Ovary (tissue), 9 donors: ENCODE results near the gene GDF11. TPM values are rescaled to one million over a fixed set of nuclear protein-coding genes. Genes with fewer than 3 reads are reported as not detected.

Experiments
- DNase-seq, 5 donors: peaks; one replicate each; pipeline ENCODE4 v3.0.0-alpha.2; 2019 to 2020
- H3K27ac ChIP-seq, 2 donors: fragments of 200-600 bp; one replicate each; pipeline versions ENCODE4 v1.5.1 to v1.8.0; 2019 to 2022
- H3K27me3 ChIP-seq: fragments of 200-600 bp; one replicate; pipeline ENCODE4 v1.8.0; 2022
- H3K36me3 ChIP-seq: fragments of 200-600 bp; sonication (generic); one replicate; pipeline ENCODE4 v1.5.1; 2019
- H3K4me1 ChIP-seq: one replicate; pipeline ENCODE4 v1.8.1; 2013; ENCODE audit warnings: mild to moderate bottlenecking, moderate library complexity; ENCODE audit not compliant: insufficient read depth
- H3K4me3 ChIP-seq: fragments of 200-600 bp; sonication (generic); one replicate; pipeline ENCODE4 v1.5.1; 2017
- H3K9me3 ChIP-seq, 2 donors: fragments of 200-600 bp in 1 of 2; sonication (generic) in 1 of 2; one replicate each; pipeline versions ENCODE4 v1.5.1 to v1.8.1; 2013 to 2019; ENCODE audit warnings: mild to moderate bottlenecking in 1 of 2, moderate library complexity in 1 of 2
- EP300 ChIP-seq: sonication (generic); formaldehyde crosslinking; IDR thresholded peaks from one replicate; pipeline ENCODE4 v1.6.1; 2017; ENCODE audit warnings: antibody characterized with exemption
- POLR2A ChIP-seq: fragments of 450-650 bp; IDR thresholded peaks from one replicate; pipeline ENCODE4 v1.6.1; 2017; ENCODE audit warnings: antibody characterized with exemption, mild to moderate bottlenecking, moderate library complexity
- WGBS, 3 donors: extraction: QIAGEN DNeasy Blood & Tissue Kit in 1 of 3; methylation state at CpG; one replicate each; pipeline versions ENCODE4 v1.1.5 to v1.1.7; 2013 to 2017; 5-methylcytosine and 5-hydroxymethylcytosine counted together
- intact Hi-C, 4 donors: fragments of 100-400 bp; cut with DNase I; formaldehyde crosslinking; loops; one replicate each; pipeline versions ENCODE4 v1.11.0 to v1.15.1; 2022 to 2023
- polyA plus RNA-seq, 2 donors: library from polyadenylated mRNA; stranded (reverse); fragments of 200-250 nt in 1 of 2; fragments of 350-450 nt in 1 of 2; fragmentation: Illumina TruSeq in 1 of 2; extraction: RNeasy Lipid Tissue Mini Kit (QIAGEN cat#74804) in 1 of 2; gene quantifications; one replicate each; pipeline ENCODE4 v1.2.3, GENCODE V29; 2013 to 2014
- total RNA-seq, 7 donors: library from RNA; depleted of rRNA in 2 of 7; stranded (reverse); fragments of >200 nt in 2 of 7; fragmentation: NEBNext Ultra II Directional in 3 of 7; extraction: Animal tissue kit (Norgen Biotek cat#: 25700) in 3 of 7; gene quantifications; one replicate each; pipeline versions ENCODE4 v1.1.0 to v1.2.4, GENCODE V29; 2016 to 2023
- TF ChIP-seq, protein P1 (sequence below), 3 donors: fragments of 450-650 bp in 2 of 3; fragments of 200-600 bp in 1 of 3; IDR thresholded peaks; one replicate each; pipeline versions ENCODE4 v1.5.1 to v1.8.0; 2016 to 2022; ENCODE audit warnings: antibody characterized with exemption in 3 of 3, mild to moderate bottlenecking in 1 of 3
- donor health status: DM: no; HTN: no; CAD: no; lungs with moderate emphysema.
- donor health status: DM: no; HTN: no; CAD: no.
- donor health status: Bipolar disorder and iron deficiency.
- donor health status: DM: yes; HTN: yes; CAD: no.
- donor health status: DM: no; HTN: no; CAD: no.
- donor health status: DM: yes; HTN: yes; CAD: no.

Gene GDF11
- total and polyA plus RNA-seq, 9 donors: 2.2 to 27.7 (median 9.8) TPM

DNA sequence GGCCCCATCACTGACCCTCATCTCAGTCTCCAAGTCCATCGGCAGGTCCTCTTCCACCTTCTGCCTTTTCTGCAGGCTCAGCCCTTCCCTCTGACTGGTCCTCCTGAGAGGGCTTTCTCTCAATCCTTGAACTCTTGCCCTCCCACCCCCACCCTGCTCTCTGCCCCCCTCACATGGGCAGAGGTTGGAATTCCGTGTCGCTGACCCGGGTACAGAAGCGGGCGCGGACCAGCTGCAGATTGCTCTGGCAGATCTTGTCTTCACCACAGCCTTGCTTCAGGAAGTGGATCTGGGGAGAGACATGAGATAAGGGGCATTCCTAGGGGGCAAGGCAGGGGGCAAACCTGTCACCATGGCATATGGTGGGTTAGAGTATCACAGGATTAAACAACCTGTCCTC lies 47.6 kb upstream of the GDF11 start:
- DNase-seq: peak in 1 of 5 donors; percentile 4
- WGBS, 3 donors: 85 to 89% (median 87%) methylated on average over 7 of the region's 7 CpGs
- intact Hi-C loops: no loop called here
- H3K4me3 ChIP-seq: no peak overlapping the region
- no peaks in the 10 kb centered on the region for H3K9me3 ChIP-seq
- H3K27ac ChIP-seq: no peak overlapping the region
- no peak for TF ChIP-seq POLR2A
- TF ChIP-seq, protein P1, sequence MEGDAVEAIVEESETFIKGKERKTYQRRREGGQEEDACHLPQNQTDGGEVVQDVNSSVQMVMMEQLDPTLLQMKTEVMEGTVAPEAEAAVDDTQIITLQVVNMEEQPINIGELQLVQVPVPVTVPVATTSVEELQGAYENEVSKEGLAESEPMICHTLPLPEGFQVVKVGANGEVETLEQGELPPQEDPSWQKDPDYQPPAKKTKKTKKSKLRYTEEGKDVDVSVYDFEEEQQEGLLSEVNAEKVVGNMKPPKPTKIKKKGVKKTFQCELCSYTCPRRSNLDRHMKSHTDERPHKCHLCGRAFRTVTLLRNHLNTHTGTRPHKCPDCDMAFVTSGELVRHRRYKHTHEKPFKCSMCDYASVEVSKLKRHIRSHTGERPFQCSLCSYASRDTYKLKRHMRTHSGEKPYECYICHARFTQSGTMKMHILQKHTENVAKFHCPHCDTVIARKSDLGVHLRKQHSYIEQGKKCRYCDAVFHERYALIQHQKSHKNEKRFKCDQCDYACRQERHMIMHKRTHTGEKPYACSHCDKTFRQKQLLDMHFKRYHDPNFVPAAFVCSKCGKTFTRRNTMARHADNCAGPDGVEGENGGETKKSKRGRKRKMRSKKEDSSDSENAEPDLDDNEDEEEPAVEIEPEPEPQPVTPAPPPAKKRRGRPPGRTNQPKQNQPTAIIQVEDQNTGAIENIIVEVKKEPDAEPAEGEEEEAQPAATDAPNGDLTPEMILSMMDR (IDR thresholded peaks at IDR 0.05): no peak
- no peak for TF ChIP-seq EP300
- H3K36me3 ChIP-seq: no peaks in the 10 kb centered on the region
- H3K4me1 ChIP-seq: no peaks in the 10 kb centered on the region
- no peaks in the 10 kb centered on the region for H3K27me3 ChIP-seq

DNA sequence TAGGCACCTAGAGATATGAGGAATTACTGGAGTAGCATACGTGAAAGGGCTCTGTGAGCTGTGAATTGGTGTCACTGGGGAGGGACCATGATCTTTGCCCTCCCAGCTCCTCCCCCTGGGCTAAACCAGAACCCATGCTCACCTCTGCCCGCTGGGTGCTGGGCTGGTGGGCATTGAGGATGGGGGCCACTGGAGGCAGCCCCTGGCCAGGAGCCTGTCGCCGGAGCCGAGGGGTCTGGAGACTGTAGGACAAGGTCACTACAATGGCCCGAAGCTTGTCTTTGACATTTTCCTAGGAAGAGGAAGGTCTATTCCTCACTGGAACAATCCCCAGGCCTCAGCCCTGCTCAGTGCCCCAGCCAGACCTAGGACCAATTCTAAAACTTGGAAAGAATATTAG lies 46.8 kb upstream of the GDF11 start:
- Histone ChIP-seq H3K27me3 (no peaks in the 10 kb centered on the region), H3K27ac (no peak overlapping the region), H3K4me1 (no peaks in the 10 kb centered on the region), H3K36me3 (no peaks in the 10 kb centered on the region), H3K4me3 (no peak overlapping the region), H3K9me3 (no peaks in the 10 kb centered on the region)
- TF ChIP-seq, protein P1 (IDR thresholded peaks at IDR 0.05): no peak
- no peak for TF ChIP-seq POLR2A
- TF ChIP-seq EP300: no peak
- DNase-seq: peak in 1 of 5 donors; percentile 18
- 86 to 94% (median 90%) methylated on average over 6 of the region's 6 CpGs for WGBS, 3 donors
- intact Hi-C loops: no loop called here

DNA sequence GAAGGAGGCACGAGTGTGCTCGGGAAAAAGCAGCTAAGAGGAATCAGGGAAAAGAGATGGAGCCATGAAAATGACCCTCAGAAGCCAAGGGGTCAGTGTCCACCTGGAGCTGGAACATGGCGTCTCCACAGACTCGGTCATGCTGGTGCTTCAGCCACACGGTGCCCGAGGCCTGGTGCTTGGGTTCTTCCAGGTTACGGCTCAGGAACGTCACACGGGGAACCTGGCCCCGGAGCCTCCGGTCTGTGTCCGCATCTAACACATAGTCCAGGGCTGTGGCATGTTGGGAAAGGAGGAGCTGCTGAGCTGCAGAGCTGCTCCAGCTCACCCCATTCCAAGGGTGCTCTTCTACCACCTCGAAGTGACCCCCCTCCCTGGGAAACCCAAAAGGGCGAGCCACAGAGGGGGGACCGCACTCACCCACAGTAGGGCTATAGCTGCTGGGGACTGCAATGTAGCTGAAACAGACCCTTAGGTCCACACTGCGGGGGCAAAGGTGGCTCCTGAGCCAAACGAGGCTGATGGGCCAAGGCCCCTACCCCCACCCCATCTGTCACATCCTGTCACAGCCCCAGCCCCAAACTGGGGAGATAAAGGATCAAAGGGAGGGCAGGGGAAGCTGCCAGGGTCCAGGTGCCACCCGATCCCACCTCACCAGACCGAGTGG lies 46.0 kb upstream of the GDF11 start:
- H3K27me3 ChIP-seq: no peaks in the 10 kb centered on the region
- TF ChIP-seq, protein P1 (IDR thresholded peaks at IDR 0.05): no peak
- intact Hi-C loops: no loop called here
- DNase-seq: peak in 1 of 5 donors; percentile 10
- WGBS, 3 donors: 81 to 85% (median 82%) methylated on average over 19 of the region's 19 CpGs
- no peaks in the 10 kb centered on the region for H3K36me3 ChIP-seq
- no peaks in the 10 kb centered on the region for H3K9me3 ChIP-seq
- H3K27ac ChIP-seq: no peak overlapping the region
- no peak overlapping the region for H3K4me3 ChIP-seq
- H3K4me1 ChIP-seq: no peaks in the 10 kb centered on the region

DNA sequence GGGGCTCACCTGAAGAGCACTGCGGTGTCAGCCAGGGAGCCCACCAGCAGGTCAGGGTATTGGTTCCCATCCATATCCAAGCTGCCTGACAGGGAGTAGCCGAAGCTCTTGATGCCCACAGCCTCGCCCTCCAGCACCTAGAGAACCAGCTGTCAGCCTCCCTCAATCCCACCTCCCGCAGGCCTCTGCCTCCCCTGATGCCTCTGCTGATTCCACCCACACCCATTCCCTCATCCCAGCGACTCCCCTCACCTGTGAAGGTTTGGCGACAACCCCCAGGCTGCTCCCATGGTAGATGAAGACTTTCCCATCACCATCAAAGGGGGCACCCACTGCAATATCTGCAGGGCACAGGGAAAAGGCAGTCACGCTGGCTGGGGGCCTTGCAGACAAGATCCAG lies 45.2 kb upstream of the GDF11 start:
- 83 to 89% (median 87%) methylated on average over 7 of the region's 7 CpGs for WGBS, 3 donors
- Histone ChIP-seq H3K27me3 (no peaks in the 10 kb centered on the region), H3K4me3 (no peak overlapping the region), H3K9me3 (no peaks in the 10 kb centered on the region), H3K4me1 (no peaks in the 10 kb centered on the region), H3K27ac (no peak overlapping the region), H3K36me3 (no peaks in the 10 kb centered on the region)
- intact Hi-C loops: no loop called here
- no peak for DNase-seq
- TF ChIP-seq EP300 (no peak), POLR2A (no peak)
- TF ChIP-seq, protein P1 (IDR thresholded peaks at IDR 0.05): no peak
